OCI-LY3 (cell line): Measurements from ENCODE around the gene PSKH1.

ENCODE experiments used
- H2AFZ ChIP-seq: fragments of 200-600, 300-600 bp; shearing (Covaris generic); 2 replicates; pipeline ENCODE4 v1.6.0; 2014; ENCODE audit warnings: antibody characterized with exemption, low read depth, low read length
- H3K27ac ChIP-seq: fragments of 200-600, 300-600 bp; sonication (generic); 2 replicates; pipeline ENCODE4 v1.5.1; 2014; ENCODE audit warnings: mild to moderate bottlenecking, low read length, moderate library complexity, mixed read lengths
- H3K27me3 ChIP-seq: fragments of 200-600, 300-600 bp; sonication (generic); 2 replicates; pipeline ENCODE4 v1.6.1; 2014; ENCODE audit warnings: low read depth, low read length, mixed read lengths
- H3K36me3 ChIP-seq: fragments of 200-600, 300-600 bp; sonication (generic); replicated peaks from 2 replicates; pipeline ENCODE3; 2014; ENCODE audit warnings: low read depth, low read length, mixed read lengths
- H3K4me1 ChIP-seq: fragments of 300-600, 200-600 bp; sonication (generic); 2 replicates; pipeline ENCODE4 v1.6.1; 2014; ENCODE audit warnings: low read length, mixed read lengths
- H3K4me2 ChIP-seq: fragments of 200-600, 300-600 bp; sonication (generic); 2 replicates; pipeline ENCODE4 v1.6.1; 2014; ENCODE audit warnings: low read length, mixed read lengths
- H3K4me3 ChIP-seq: fragments of 300-600, 200-600 bp; sonication (generic); 2 replicates; pipeline ENCODE4 v1.5.1; 2014; ENCODE audit warnings: antibody characterized with exemption, mild to moderate bottlenecking, low read length, moderate library complexity
- H3K79me2 ChIP-seq: fragments of 300-600, 200-600 bp; shearing (Covaris generic); 2 replicates; pipeline ENCODE4 v1.6.1; 2014; ENCODE audit warnings: mild to moderate bottlenecking, low read length, mixed read lengths
- H3K9ac ChIP-seq: fragments of 300-600, 200-600 bp; shearing (Covaris generic); 2 replicates; pipeline ENCODE4 v1.6.0; 2014; ENCODE audit warnings: mild to moderate bottlenecking, low read length, moderate library complexity
- H3K9me3 ChIP-seq: fragments of 200-600, 300-600 bp; shearing (Covaris generic); 2 replicates; pipeline ENCODE4 v1.6.1; 2014; ENCODE audit warnings: low read length, mixed read lengths; ENCODE audit not compliant: insufficient read depth
- H4K20me1 ChIP-seq: fragments of 200-600, 300-600 bp; sonication (generic); 2 replicates; pipeline ENCODE4 v1.6.1; 2016; ENCODE audit warnings: low read length, mixed read lengths; ENCODE audit not compliant: insufficient read depth
- CTCF ChIP-seq: fragments of 200-600, 300-600 bp; sonication (generic); IDR thresholded peaks from 2 replicates; pipeline ENCODE4 v1.5.1; 2014; ENCODE audit warnings: antibody characterized with exemption, low read length, low read depth
- EZH2phosphoT487 ChIP-seq: fragments of 200-600 bp; shearing (Covaris generic); IDR thresholded peaks from 2 replicates; pipeline ENCODE4 v1.6.1; 2018; ENCODE audit warnings: antibody characterized with exemption, mixed run types, low read depth

Gene PSKH1

GRCh38 chr16:67941469-67942199, 48.6 kb downstream of the PSKH1 start:
- Histone ChIP-seq H3K4me2 (no peak overlapping the region), H2AFZ (no peak overlapping the region), H4K20me1 (peaks cover 18% of the 10 kb centered on the region; the same call in 1 of the 2 replicates), H3K9ac (no peak overlapping the region), H3K27me3 (no peaks in the 10 kb centered on the region), H3K27ac (no peak overlapping the region), H3K79me2 (peaks cover 19% of the 10 kb centered on the region), H3K4me3 (no peak overlapping the region), H3K36me3 (peaks cover 35% of the 10 kb centered on the region), H3K4me1 (peaks cover 8% of the 10 kb centered on the region), H3K9me3 (no peaks in the 10 kb centered on the region)
- TF ChIP-seq CTCF (no peak), EZH2phosphoT487 (no peak)

GRCh38 chr16:67942200-67942509, 49.1 kb downstream of the PSKH1 start:
- Histone ChIP-seq H3K27ac (no peak overlapping the region), H2AFZ (no peak overlapping the region), H3K79me2 (peaks cover 15% of the 10 kb centered on the region), H4K20me1 (peaks cover 18% of the 10 kb centered on the region; the same call in 1 of the 2 replicates), H3K4me2 (no peak overlapping the region), H3K9me3 (no peaks in the 10 kb centered on the region), H3K9ac (no peak overlapping the region), H3K4me3 (no peak overlapping the region), H3K27me3 (no peaks in the 10 kb centered on the region), H3K36me3 (peaks cover 35% of the 10 kb centered on the region), H3K4me1 (peaks cover 5% of the 10 kb centered on the region)
- no peak for TF ChIP-seq EZH2phosphoT487
- TF ChIP-seq CTCF: peak; percentile 74

DNA sequence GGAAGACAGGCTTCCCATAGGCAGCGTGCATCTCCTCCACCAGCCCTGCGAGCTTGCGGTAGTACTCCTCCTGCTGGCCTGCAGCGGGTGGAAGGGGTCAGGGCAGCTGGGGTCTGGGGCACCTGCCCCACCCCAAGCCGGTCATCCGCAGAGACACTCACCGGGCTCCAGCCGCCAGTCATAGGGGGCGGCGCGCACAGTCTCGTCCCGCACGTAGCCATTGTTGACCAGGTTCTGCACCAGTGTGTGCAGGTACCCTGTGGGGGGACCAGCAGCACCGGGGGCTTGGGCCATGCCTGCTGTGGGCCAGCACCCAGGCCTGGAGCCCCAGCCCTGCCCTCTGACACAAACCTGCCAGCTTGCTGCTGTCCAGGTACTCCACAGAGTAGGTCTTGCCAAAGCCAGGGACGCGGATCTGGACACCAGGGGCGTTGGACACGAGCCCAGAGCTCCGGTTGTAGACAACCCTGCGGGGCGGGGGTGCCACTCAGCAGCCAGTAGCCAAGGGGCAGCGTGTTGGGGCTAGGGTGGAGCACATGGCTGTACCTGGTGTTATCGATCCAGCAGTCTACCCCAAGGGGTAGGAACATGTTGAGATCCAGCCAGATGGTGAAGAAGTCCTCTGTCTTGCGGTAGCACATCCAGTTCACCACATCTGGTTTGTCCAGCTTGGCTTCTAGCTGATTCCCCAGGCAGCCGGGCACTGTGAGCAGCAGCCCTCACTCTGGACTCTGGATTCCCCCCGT, 49.6 kb downstream of the PSKH1 start:
- Histone ChIP-seq H3K36me3 (peaks cover 34% of the 10 kb centered on the region), H3K4me3 (no peak overlapping the region), H3K4me2 (no peak overlapping the region), H3K27me3 (no peaks in the 10 kb centered on the region), H3K9ac (no peak overlapping the region), H4K20me1 (peaks cover 18% of the 10 kb centered on the region; the same call in 1 of the 2 replicates), H3K9me3 (no peaks in the 10 kb centered on the region), H3K27ac (no peak overlapping the region), H3K79me2 (peaks cover 10% of the 10 kb centered on the region), H3K4me1 (no peaks in the 10 kb centered on the region), H2AFZ (no peak overlapping the region)
- no peak for TF ChIP-seq CTCF
- TF ChIP-seq EZH2phosphoT487: no peak

DNA sequence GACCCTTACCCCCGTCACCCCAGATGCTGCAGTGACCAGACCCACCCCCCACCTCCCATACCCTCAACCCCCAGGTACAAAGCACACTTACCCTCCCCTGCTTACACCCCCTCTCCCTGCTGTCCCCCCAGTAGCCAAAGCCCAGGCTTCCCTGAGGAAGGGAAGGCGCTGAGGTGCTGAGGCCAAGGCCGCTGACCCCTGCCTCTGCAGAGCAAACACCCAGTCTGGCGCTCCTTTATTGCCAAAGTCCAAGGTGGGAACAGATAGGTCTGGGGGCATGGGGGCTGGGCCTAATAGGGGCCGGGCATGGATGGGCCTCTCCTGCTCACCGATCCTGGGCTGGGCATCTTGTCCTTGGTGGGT, 50.2 kb downstream of the PSKH1 start:
- no peaks in the 10 kb centered on the region for H3K4me1 ChIP-seq
- H3K9ac ChIP-seq: no peak overlapping the region
- peaks cover 6% of the 10 kb centered on the region; the same call in 1 of the 2 replicates for H3K79me2 ChIP-seq
- TF ChIP-seq EZH2phosphoT487 (no peak), CTCF (no peak)
- no peaks in the 10 kb centered on the region for H3K9me3 ChIP-seq
- H3K27ac ChIP-seq: no peak overlapping the region
- H3K36me3 ChIP-seq: peaks cover 37% of the 10 kb centered on the region
- peaks cover 18% of the 10 kb centered on the region; the same call in 1 of the 2 replicates for H4K20me1 ChIP-seq
- no peak overlapping the region for H2AFZ ChIP-seq
- no peak overlapping the region for H3K4me3 ChIP-seq
- no peak overlapping the region for H3K4me2 ChIP-seq
- H3K27me3 ChIP-seq: no peaks in the 10 kb centered on the region
